K562 (cell line): ENCODE results near the gene EXOSC9. TPM values are rescaled to one million over a fixed set of nuclear protein-coding genes. Genes with fewer than 3 reads are reported as not detected.
A peak's percentile ranks its signal among the peaks of the same experiment; 100 is the strongest.

Experiments used
- BRD9 ChIP-seq: fragments of 450-650 bp; IDR thresholded peaks from 2 replicates; pipeline ENCODE4 v1.6.1; 2018; ENCODE audit warnings: low read depth; ENCODE audit not compliant: partially characterized antibody
- BRF1 ChIP-seq: IDR thresholded peaks from 3 replicates; pipeline ENCODE4 v1.6.1; 2011; ENCODE audit warnings: borderline replicate concordance, mild to moderate bottlenecking; ENCODE audit not compliant: insufficient read length; ENCODE audit errors: extremely low read depth
- CBX8 ChIP-seq: fragments of 200-600 bp; sonication (generic); IDR thresholded peaks from 2 replicates; pipeline ENCODE4 v1.6.1; 2012; ENCODE audit warnings: borderline replicate concordance, mixed run types, low read depth, mild to moderate bottlenecking, moderate library complexity, mixed read lengths, low read length, control low read depth, inconsistent platforms; ENCODE audit not compliant: poor library complexity, severe bottlenecking; ENCODE audit errors: extremely low read depth
- CREBBP ChIP-seq: IDR thresholded peaks from one replicate; pipeline ENCODE4 v1.6.1; 2012; ENCODE audit warnings: low read depth, mild to moderate bottlenecking, control low read depth, inconsistent platforms, low read length
- ESRRB ChIP-seq: fragments of 250-450 bp; sonication (Bioruptor Pico); IDR thresholded peaks from 2 replicates; pipeline ENCODE4 v1.5.0; 2020; ENCODE audit warnings: mild to moderate bottlenecking, moderate library complexity, borderline replicate concordance
- GMEB1 ChIP-seq: fragments of 250-450 bp; sonication (Bioruptor Pico); IDR thresholded peaks from 2 replicates; pipeline ENCODE4 v1.4.0; 2020; ENCODE audit warnings: mild to moderate bottlenecking
- HEY1 ChIP-seq: fragments of 250-450 bp; sonication (Bioruptor Pico); IDR thresholded peaks from 2 replicates; pipeline ENCODE4 v1.5.0; 2020; ENCODE audit warnings: mild to moderate bottlenecking, moderate library complexity, borderline replicate concordance
- KAT7 ChIP-seq: sonication (generic); formaldehyde crosslinking; IDR thresholded peaks from 2 replicates; pipeline ENCODE4 v1.8.0; 2022; ENCODE audit warnings: missing genetic modification reagents, mild to moderate bottlenecking, borderline replicate concordance
- MED1 ChIP-seq: sonication (generic); formaldehyde crosslinking; IDR thresholded peaks from 2 replicates; pipeline ENCODE4 v1.8.1; 2023; ENCODE audit warnings: missing genetic modification reagents, borderline replicate concordance
- NCOA4 ChIP-seq: fragments of 450-650 bp; IDR thresholded peaks from 2 replicates; pipeline ENCODE4 v1.6.1; 2018; ENCODE audit warnings: mild to moderate bottlenecking; ENCODE audit not compliant: partially characterized antibody
- PYGO2 ChIP-seq: fragments of 450-650 bp; IDR thresholded peaks from 2 replicates; pipeline ENCODE4 v1.6.1; 2016; ENCODE audit warnings: mild to moderate bottlenecking, missing genetic modification characterization, moderate library complexity, missing compliant biosample characterization
- RBM15 ChIP-seq: fragments of 200-400 bp; formaldehyde crosslinking; IDR thresholded peaks from 2 replicates; pipeline ENCODE4 v1.6.1; 2018; ENCODE audit warnings: mild to moderate bottlenecking, low read length, moderate library complexity; ENCODE audit not compliant: insufficient read depth
- SMARCC2 ChIP-seq: fragments of 450-650 bp; IDR thresholded peaks from 2 replicates; pipeline ENCODE4 v1.6.1; 2017; ENCODE audit warnings: antibody characterized with exemption, moderate library complexity, mild to moderate bottlenecking, low read depth
- TFAP4 ChIP-seq: sonication (generic); formaldehyde crosslinking; IDR thresholded peaks from 2 replicates; pipeline ENCODE4 v1.8.0; 2022; ENCODE audit warnings: missing genetic modification reagents, mild to moderate bottlenecking, moderate library complexity, borderline replicate concordance
- ZNF561 ChIP-seq: fragments of 450-650 bp; formaldehyde crosslinking; conservative IDR thresholded peaks from 2 replicates; pipeline ENCODE4 v1.4.0; 2020; ENCODE audit warnings: mild to moderate bottlenecking, moderate library complexity
- ZNF639 ChIP-seq, 2 experiments: fragments of 200-800 bp in 1 of 2; sonication (Bioruptor generic) in 1 of 2; sonication (generic) in 1 of 2; formaldehyde crosslinking in 1 of 2; IDR thresholded peaks in 1 of 2; conservative IDR thresholded peaks in 1 of 2; 2 replicates each; pipeline versions ENCODE4 v1.5.0 to v1.6.1; 2016 to 2020; ENCODE audit warnings: missing compliant biosample characterization in 1 of 2, missing genetic modification characterization in 1 of 2, missing genetic modification reagents in 1 of 2
- ZNF740 ChIP-seq, 3 experiments: fragments of 200-800 bp in 1 of 3; sonication (Bioruptor generic) in 1 of 3; sonication (generic) in 1 of 3; formaldehyde crosslinking in 1 of 3; IDR thresholded peaks; 2 replicates each; pipeline versions ENCODE4 v1.6.1 to v1.8.0; 2016 to 2022; ENCODE audit warnings: mild to moderate bottlenecking in 2 of 3, missing compliant biosample characterization in 2 of 3, missing genetic modification characterization in 2 of 3, missing genetic modification reagents in 1 of 3
- polyA plus RNA-seq, 8 experiments: library from polyadenylated mRNA; depleted of rRNA in 4 of 8; stranded (reverse) in 5 of 8; unstranded in 3 of 8; fragments of >200 nt; fragmentation: Nextera tagmentation in 2 of 8; fragmentation: Illumina TruSeq in 1 of 8; extraction: Ambion mirVana in 2 of 8; extraction: Trizol in 1 of 8; gene quantifications; 2 replicates each; pipeline versions ENCODE4 v1.2.1 to v1.2.3, GENCODE V29; 2011 to 2014; ENCODE audit warnings: inconsistent platforms in 1 of 8, missing spikeins in 1 of 8
- total RNA-seq, 7 experiments: library from RNA; depleted of rRNA in 6 of 7; stranded (reverse); fragments of >200 nt in 6 of 7; fragmentation: Illumina TruSeq in 2 of 7; extraction: Trizol in 2 of 7; gene quantifications; 2 replicates each; pipeline versions ENCODE4 v1.2.1 to v1.2.3, GENCODE V29; 2011 to 2021; ENCODE audit warnings: low replicate concordance in 1 of 7

The EXOSC9 gene
- total and polyA plus RNA-seq, 9 of the 15 experiments (the other 6 are each of a cell fraction or from before 2014, with no cell fraction given), result 64.7 to 166 (median 115) TPM

- TF ChIP-seq ESRRB (CRISPR knock-in tag) (no peak), CREBBP (no peak), CBX8 (no peak), GMEB1 (CRISPR knock-in tag) (peak; percentile 64), ZNF740 (CRISPR knock-in tag; IDR thresholded peaks at IDR 0.05) (no peak), ZNF740 (tag; IDR thresholded peaks at IDR 0.05) (no peak), PYGO2 (tag) (no peak), TFAP4 (CRISPR knock-in tag) (peak; percentile 78; the same call in 1 of the 2 replicates), MED1 (CRISPR knock-in tag) (no peak), NCOA4 (no peak), BRD9 (peak; percentile 73), ZNF639 (CRISPR knock-in tag; conservative IDR thresholded peaks at IDR 0.05 in 1 of 2, IDR thresholded peaks at IDR 0.05 in 1 of 2) (peak in 1 of 2 experiments; percentile 46; a peak in 2 of 4 replicates), RBM15 (no peak), SMARCC2 (peak; percentile 16; the same call in 1 of the 2 replicates), HEY1 (CRISPR knock-in tag) (no peak), ZNF561 (no peak), KAT7 (CRISPR knock-in tag) (peak; percentile 68; the same call in 1 of the 2 replicates), BRF1 (no peak)
These were observed at the start of gene EXOSC9 (continued) for GRCh38 chr4:121800961-121801714.
